ENCODE measurements around the gene OPRM1. TPM values are rescaled to one million over a fixed set of nuclear protein-coding genes. Genes with fewer than 3 reads are reported as not detected.
"Not testable (repeated sequence)": the region's sequence is repeated elsewhere in the genome, so short reads cannot be mapped to it uniquely, and the experiment has no call there.

OPRM1 gene
- total RNA-seq, 1 donor from 2014 or later, result not detected

- Mint-ChIP-seq H3K36me3 (ENCODE audit: low read depth) (peaks cover 7% of the 10 kb centered on the region), H3K4me1 (ENCODE audit: low read depth) (no peaks in the 10 kb centered on the region), H3K4me3 (ENCODE audit: unreplicated experiment) (no peak overlapping the region), H3K9me3 (ENCODE audit: low read depth) (peaks cover 12% of the 10 kb centered on the region), H3K27me3 (ENCODE audit: low read depth) (peaks cover 5% of the 10 kb centered on the region), H3K27ac (ENCODE audit: unreplicated experiment) (no peak overlapping the region)
- DNase-seq (ENCODE audit: low spot score), result no peak
- TF ChIP-seq CTCF (IDR thresholded peaks at IDR 0.05), result no peak
These were observed 131.1 kb downstream of the OPRM1 start for GRCh38 chr6:154170106-154170505.

- not testable (repeated sequence) for H3K36me3 Mint-ChIP-seq (ENCODE audit: low read depth); H3K27ac Mint-ChIP-seq (ENCODE audit: unreplicated experiment); H3K4me1 Mint-ChIP-seq (ENCODE audit: low read depth); H3K4me3 Mint-ChIP-seq (ENCODE audit: unreplicated experiment); H3K27me3 Mint-ChIP-seq (ENCODE audit: low read depth); DNase-seq (ENCODE audit: low spot score)
- peaks cover 20% of the 10 kb centered on the region for H3K9me3 Mint-ChIP-seq (ENCODE audit: low read depth)
These were observed 133.4 kb downstream of the OPRM1 start for GRCh38 chr6:154172393-154172792.

DNA sequence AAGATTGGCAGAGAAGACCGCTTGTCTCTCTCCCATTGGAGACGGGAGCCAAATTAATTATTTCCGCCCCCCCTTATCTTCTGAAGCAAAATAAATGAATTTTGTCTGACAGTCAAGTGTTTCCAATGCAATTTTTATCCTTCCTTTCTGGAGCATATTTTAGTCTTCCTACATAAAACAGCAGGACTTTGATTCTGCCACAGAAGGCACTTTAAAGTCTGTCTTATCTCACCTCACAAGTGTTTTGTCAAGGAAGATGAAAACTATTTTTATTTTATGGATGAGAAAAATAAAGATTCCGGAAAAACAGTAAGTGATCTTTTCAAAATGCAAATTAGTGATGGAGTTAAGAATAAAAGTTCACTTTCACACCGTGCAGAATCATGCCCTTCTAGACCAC is 140.4 kb downstream of the OPRM1 start:
- H3K27me3 Mint-ChIP-seq (ENCODE audit: low read depth), result peaks cover 2% of the 10 kb centered on the region
- H3K4me3 Mint-ChIP-seq (ENCODE audit: unreplicated experiment), result no peak overlapping the region
- no peak for DNase-seq (ENCODE audit: low spot score)
- TF ChIP-seq CTCF (IDR thresholded peaks at IDR 0.05), result no peak
- H3K36me3 Mint-ChIP-seq (ENCODE audit: low read depth), result peaks cover 3% of the 10 kb centered on the region
- no peaks in the 10 kb centered on the region for H3K4me1 Mint-ChIP-seq (ENCODE audit: low read depth)
- H3K27ac Mint-ChIP-seq (ENCODE audit: unreplicated experiment), result no peak overlapping the region
- peaks cover 16% of the 10 kb centered on the region for H3K9me3 Mint-ChIP-seq (ENCODE audit: low read depth)

DNA sequence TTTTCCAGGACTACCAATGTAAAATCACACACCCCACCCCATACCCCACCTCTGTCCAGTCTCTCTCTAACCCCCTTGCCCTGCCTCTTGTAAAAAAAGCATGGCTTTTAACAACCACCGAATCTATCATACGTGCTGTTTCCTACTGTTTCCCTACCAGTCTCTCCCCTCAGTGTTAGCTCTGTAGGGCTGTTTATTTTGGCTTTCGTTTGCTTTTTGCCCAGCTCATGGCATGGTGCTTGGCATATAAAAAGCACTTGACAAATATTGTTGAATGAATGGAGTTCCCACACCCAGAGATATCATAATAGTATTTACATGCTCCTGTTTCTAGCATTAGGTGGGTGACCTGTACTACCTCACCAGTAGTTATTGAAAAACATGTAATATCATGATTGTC is 148.2 kb downstream of the OPRM1 start:
- H3K27me3 Mint-ChIP-seq (ENCODE audit: low read depth), result no peaks in the 10 kb centered on the region
- no peak overlapping the region for H3K4me3 Mint-ChIP-seq (ENCODE audit: unreplicated experiment)
- no peak for DNase-seq (ENCODE audit: low spot score)
- peaks cover 4% of the 10 kb centered on the region for H3K4me1 Mint-ChIP-seq (ENCODE audit: low read depth)
- peaks cover 1% of the 10 kb centered on the region for H3K36me3 Mint-ChIP-seq (ENCODE audit: low read depth)
- no peak overlapping the region for H3K27ac Mint-ChIP-seq (ENCODE audit: unreplicated experiment)
- no peak for TF ChIP-seq CTCF (IDR thresholded peaks at IDR 0.05)
- H3K9me3 Mint-ChIP-seq (ENCODE audit: low read depth), result peaks cover 7% of the 10 kb centered on the region

DNA sequence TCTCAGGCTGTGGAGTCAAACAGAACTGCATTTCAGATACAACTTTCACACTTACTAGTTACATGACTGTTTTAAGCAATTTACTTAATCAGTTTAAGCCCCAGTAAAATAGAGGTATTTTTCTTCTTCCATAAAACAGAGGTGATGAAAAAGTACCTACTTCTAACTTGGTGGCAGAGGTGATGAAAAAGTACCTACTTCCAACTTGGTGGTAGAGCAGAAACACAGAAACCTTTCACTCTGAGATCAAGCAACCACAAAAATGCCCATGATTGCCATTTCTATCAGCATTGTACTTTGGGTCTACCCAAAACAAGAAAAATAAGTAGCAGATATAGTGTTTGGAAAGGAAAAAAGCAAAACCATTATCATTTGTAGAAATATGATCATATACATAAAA is 148.7 kb downstream of the OPRM1 start:
- Mint-ChIP-seq H3K27me3 (ENCODE audit: low read depth) (no peaks in the 10 kb centered on the region), H3K4me3 (ENCODE audit: unreplicated experiment) (no peak overlapping the region), H3K27ac (ENCODE audit: unreplicated experiment) (no peak overlapping the region), H3K4me1 (ENCODE audit: low read depth) (peaks cover 4% of the 10 kb centered on the region), H3K36me3 (ENCODE audit: low read depth) (no peaks in the 10 kb centered on the region), H3K9me3 (ENCODE audit: low read depth) (peaks cover 9% of the 10 kb centered on the region)
- TF ChIP-seq CTCF (IDR thresholded peaks at IDR 0.05), result no peak
- DNase-seq (ENCODE audit: low spot score), result no peak

GRCh38 chr6:154196333-154196885 is 157.4 kb downstream of the OPRM1 start:
- no peaks in the 10 kb centered on the region for H3K27me3 Mint-ChIP-seq (ENCODE audit: low read depth)
- peaks cover 11% of the 10 kb centered on the region for H3K9me3 Mint-ChIP-seq (ENCODE audit: low read depth)
- no peak overlapping the region for H3K4me3 Mint-ChIP-seq (ENCODE audit: unreplicated experiment)
- no peaks in the 10 kb centered on the region for H3K36me3 Mint-ChIP-seq (ENCODE audit: low read depth)
- DNase-seq (ENCODE audit: low spot score), result no peak
- TF ChIP-seq CTCF (IDR thresholded peaks at IDR 0.05), result no peak
- peaks cover 4% of the 10 kb centered on the region for H3K4me1 Mint-ChIP-seq (ENCODE audit: low read depth)
- no peak overlapping the region for H3K27ac Mint-ChIP-seq (ENCODE audit: unreplicated experiment)

Measured in chondrocyte (in vitro differentiated cells).